Lower lobe of right lung (tissue), 2 donors: ENCODE data around the gene PON1. TPM values are rescaled to one million over a fixed set of nuclear protein-coding genes. Genes with fewer than 3 reads are reported as not detected.

Experiments used
- ATAC-seq, 2 donors: fragments of 200-7000 bp; cut with Tn5 transposase; one replicate each; pipeline ENCODE4 v1.9.1; 2020 to 2022; ENCODE audit warnings: mild to moderate bottlenecking in 2 of 2, moderate library complexity in 2 of 2
- DNase-seq: peaks from one replicate; pipeline ENCODE4 v3.0.0-alpha.2; 2020
- H3K27ac ChIP-seq: fragments of 200-600 bp; one replicate; pipeline ENCODE4 v1.8.0; 2022
- H3K27me3 ChIP-seq: fragments of 200-600 bp; one replicate; pipeline ENCODE4 v1.8.0; 2022; ENCODE audit warnings: low read depth
- H3K36me3 ChIP-seq: fragments of 200-600 bp; one replicate; pipeline ENCODE4 v1.8.0; 2022; ENCODE audit warnings: mild to moderate bottlenecking
- H3K4me1 ChIP-seq: fragments of 200-600 bp; one replicate; pipeline ENCODE4 v1.8.0; 2022
- H3K4me3 ChIP-seq: fragments of 200-600 bp; one replicate; pipeline ENCODE4 v1.8.0; 2022; ENCODE audit warnings: mild to moderate bottlenecking
- H3K9me3 ChIP-seq: fragments of 200-600 bp; one replicate; pipeline ENCODE4 v1.8.0; 2022
- intact Hi-C: fragments of 100-400 bp; cut with DNase I; formaldehyde crosslinking; loops from one replicate; pipeline ENCODE4 v1.11.0; 2022
- total RNA-seq: library from RNA; stranded (reverse); fragmentation: NEBNext Ultra II Directional; extraction: Animal tissue kit (Norgen Biotek cat#: 25700); gene quantifications from one replicate; pipeline ENCODE4 v1.2.1, GENCODE V29; 2021
- TF ChIP-seq, protein P1 (sequence below): fragments of 200-600 bp; IDR thresholded peaks from one replicate; pipeline ENCODE4 v1.8.0; 2022; ENCODE audit warnings: antibody characterized with exemption, mild to moderate bottlenecking
- donor health status: DM: no; HTN: yes; CAD: no; lungs with severe emphysema.

PON1 gene
- total RNA-seq, 1 donor from 2014 or later, result 0.24 TPM

DNA sequence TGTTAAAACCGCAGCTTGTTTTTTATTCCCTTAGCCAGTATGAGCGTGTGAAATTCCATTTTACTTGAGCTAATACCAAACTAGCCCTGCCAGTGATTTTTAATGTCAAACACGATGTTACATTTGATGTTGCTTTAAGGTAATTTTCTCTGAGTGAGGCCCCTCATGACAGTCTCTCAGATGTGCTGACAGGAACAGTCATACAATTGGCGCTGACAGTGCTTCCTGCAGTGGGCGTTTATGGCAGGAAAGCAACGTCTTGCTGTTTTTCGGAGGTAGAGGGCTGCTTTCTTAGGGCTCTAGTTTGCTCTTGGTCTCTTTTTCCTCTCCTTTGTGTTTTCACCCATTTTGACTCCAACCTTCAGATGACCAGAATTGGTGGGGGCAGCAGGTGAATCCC lies 19.3 kb downstream of the PON1 start:
- ATAC-seq, result no peak
- H3K4me1 ChIP-seq, result no peaks in the 10 kb centered on the region
- H3K36me3 ChIP-seq, result no peaks in the 10 kb centered on the region
- intact Hi-C loops, result no loop called here
- TF ChIP-seq, protein P1, sequence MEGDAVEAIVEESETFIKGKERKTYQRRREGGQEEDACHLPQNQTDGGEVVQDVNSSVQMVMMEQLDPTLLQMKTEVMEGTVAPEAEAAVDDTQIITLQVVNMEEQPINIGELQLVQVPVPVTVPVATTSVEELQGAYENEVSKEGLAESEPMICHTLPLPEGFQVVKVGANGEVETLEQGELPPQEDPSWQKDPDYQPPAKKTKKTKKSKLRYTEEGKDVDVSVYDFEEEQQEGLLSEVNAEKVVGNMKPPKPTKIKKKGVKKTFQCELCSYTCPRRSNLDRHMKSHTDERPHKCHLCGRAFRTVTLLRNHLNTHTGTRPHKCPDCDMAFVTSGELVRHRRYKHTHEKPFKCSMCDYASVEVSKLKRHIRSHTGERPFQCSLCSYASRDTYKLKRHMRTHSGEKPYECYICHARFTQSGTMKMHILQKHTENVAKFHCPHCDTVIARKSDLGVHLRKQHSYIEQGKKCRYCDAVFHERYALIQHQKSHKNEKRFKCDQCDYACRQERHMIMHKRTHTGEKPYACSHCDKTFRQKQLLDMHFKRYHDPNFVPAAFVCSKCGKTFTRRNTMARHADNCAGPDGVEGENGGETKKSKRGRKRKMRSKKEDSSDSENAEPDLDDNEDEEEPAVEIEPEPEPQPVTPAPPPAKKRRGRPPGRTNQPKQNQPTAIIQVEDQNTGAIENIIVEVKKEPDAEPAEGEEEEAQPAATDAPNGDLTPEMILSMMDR, result no peak
- H3K4me3 ChIP-seq, result no peak overlapping the region
- H3K27me3 ChIP-seq, result no peaks in the 10 kb centered on the region
- no peak overlapping the region for H3K27ac ChIP-seq
- DNase-seq, result no peak
- no peaks in the 10 kb centered on the region for H3K9me3 ChIP-seq

DNA sequence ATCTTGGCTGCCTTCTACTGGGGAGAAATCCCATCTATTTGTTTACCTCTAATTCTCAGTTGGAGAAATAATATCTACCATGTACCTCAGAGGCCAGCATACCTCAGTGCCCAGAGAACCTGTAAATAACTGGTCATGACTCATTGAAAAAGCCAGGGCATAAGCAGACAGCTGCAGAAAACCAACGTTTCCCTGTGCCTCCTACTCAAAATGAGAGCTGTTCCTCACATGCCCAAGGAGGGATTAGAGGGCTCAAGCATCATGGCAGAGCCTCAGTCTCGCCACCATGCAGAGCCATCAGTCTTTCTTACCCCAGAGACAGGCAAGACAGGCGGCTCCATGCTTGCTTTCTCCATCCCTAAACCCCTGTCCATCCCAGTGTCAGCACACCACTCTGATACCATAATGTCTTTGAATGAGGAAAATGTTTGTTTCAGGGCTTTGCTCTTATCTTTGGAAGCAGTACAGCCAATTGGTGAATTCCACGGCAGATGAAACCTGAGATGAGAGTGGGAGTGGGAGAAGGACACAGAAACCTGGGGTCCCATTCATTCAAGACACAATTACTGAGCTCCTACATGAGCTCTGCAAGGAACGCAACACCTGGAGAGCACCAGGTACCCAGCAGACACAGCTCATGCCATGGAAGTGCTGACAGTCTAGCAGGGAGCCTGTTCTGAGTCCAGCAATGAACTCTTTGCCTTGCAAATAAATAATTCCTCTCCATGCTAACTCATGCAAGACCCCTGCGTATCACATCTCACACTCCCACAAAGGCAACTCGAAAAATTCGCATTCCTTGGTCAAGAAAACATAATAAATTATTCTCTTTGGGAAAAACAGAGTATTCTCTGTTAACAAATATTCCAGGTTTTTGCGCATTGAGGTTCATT lies 21.1 kb downstream of the PON1 start:
- ATAC-seq (no peak), DNase-seq (no peak)
- no peak overlapping the region for H3K4me3 ChIP-seq
- no peaks in the 10 kb centered on the region for H3K27me3 ChIP-seq
- intact Hi-C loops, result no loop called here
- H3K9me3 ChIP-seq, result no peaks in the 10 kb centered on the region
- H3K27ac ChIP-seq, result no peak overlapping the region
- no peaks in the 10 kb centered on the region for H3K4me1 ChIP-seq
- TF ChIP-seq, protein P1, result no peak
- H3K36me3 ChIP-seq, result no peaks in the 10 kb centered on the region

DNA sequence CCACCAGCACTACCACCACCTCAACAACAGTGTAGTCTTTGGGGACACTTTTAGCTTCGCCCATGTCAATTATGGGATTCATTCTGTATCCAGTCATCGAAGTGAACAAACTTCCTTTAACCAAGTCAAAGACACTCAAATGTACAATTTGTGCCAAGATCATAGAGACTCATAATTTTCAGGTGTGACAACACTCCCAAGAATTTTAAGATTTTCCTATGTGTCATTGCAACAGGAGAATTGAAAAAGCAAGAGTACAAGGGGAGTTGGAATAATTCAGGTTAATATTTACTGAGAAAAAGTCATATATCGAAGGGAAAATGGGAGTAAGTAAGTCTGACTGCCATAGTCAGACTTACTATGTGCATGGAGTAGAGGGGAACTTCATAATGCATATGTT lies 26.2 kb downstream of the PON1 start:
- TF ChIP-seq, protein P1, result no peak
- Histone ChIP-seq H3K36me3 (no peaks in the 10 kb centered on the region), H3K27me3 (no peaks in the 10 kb centered on the region), H3K27ac (no peak overlapping the region), H3K9me3 (no peaks in the 10 kb centered on the region), H3K4me1 (no peaks in the 10 kb centered on the region), H3K4me3 (no peak overlapping the region)
- ATAC-seq, result no peak
- no peak for DNase-seq
- intact Hi-C loops, result no loop called here

DNA sequence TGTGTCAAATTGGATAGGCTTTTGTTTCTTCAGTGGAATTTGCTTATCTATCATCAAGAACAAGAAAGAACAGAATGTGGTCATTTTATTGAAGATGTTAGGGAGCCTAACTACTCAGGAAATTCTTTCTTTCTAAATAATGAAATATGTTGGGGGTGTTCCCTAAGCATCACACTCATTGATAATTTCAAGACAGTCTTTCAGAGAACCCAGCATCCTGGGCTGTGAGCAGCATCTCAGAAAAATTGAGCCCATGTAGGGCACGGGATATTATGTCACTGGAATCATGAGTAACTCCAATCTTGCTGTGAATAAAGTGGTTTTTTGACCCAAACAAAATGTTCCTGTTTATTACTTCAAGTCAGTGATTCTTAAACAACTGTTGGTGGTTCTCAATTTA lies 27.3 kb downstream of the PON1 start:
- Histone ChIP-seq H3K27me3 (no peaks in the 10 kb centered on the region), H3K4me3 (no peak overlapping the region), H3K36me3 (no peaks in the 10 kb centered on the region), H3K9me3 (no peaks in the 10 kb centered on the region), H3K27ac (no peak overlapping the region), H3K4me1 (no peaks in the 10 kb centered on the region)
- DNase-seq (no peak), ATAC-seq (no peak)
- TF ChIP-seq, protein P1, result no peak
- intact Hi-C loops, result no loop called here

DNA sequence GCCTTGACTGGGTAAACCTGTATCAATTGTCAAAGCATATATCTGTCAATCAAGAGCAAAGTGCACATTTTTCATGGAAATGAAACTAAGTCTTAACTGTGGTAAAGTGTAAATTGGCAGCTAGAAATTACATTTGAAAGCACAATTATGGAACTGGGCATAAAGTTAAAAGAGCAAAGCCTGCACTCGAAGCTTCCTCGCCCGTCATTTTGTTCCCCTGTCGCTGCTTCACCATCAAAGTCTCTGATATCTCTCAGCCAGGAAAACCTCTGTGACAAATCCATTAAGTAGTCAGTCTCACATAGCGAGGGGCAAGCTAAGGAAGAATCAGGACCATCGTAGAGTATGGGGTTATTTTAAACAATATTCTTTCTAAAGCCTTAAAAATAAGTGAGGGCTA lies 27.9 kb downstream of the PON1 start:
- no peak for DNase-seq
- no peaks in the 10 kb centered on the region for H3K27me3 ChIP-seq
- TF ChIP-seq, protein P1, result no peak
- H3K27ac ChIP-seq, result no peak overlapping the region
- no peaks in the 10 kb centered on the region for H3K4me1 ChIP-seq
- no peaks in the 10 kb centered on the region for H3K9me3 ChIP-seq
- no peak for ATAC-seq
- no peaks in the 10 kb centered on the region for H3K36me3 ChIP-seq
- H3K4me3 ChIP-seq, result no peak overlapping the region
- intact Hi-C loops, result no loop called here
